Thyroid gland (tissue), 4 donors: ENCODE data around the gene MCM5. TPM values are rescaled to one million over a fixed set of nuclear protein-coding genes. Genes with fewer than 3 reads are reported as not detected.

Experiments
- DNase-seq, 2 donors: peaks; one replicate each; pipeline ENCODE4 v3.0.0-alpha.2; 2019
- H3K27ac ChIP-seq, 3 donors: fragments of 200-600 bp; sonication (generic); 1 replicate in 2 of 3; 2 replicates in 1 of 3; pipeline ENCODE4 v1.5.1; 2016 to 2019; ENCODE audit warnings: mild to moderate bottlenecking in 1 of 3, moderate library complexity in 1 of 3
- H3K27me3 ChIP-seq: fragments of 200-600 bp; sonication (generic); one replicate; pipeline ENCODE4 v1.5.1; 2019
- H3K36me3 ChIP-seq, 2 donors: fragments of 200-600 bp; sonication (generic); one replicate each; pipeline ENCODE4 v1.5.1; 2016 to 2019
- H3K4me1 ChIP-seq, 2 donors: fragments of 200-600 bp; sonication (generic); one replicate each; pipeline ENCODE4 v1.5.1; 2017 to 2019
- H3K4me3 ChIP-seq, 3 donors: fragments of 200-600 bp; sonication (generic); replicated peaks in 1 of 3; 1 replicate in 2 of 3; 2 replicates in 1 of 3; pipeline ENCODE4 v1.5.1; 2016; ENCODE audit warnings: mild to moderate bottlenecking in 1 of 3
- H3K9me3 ChIP-seq: fragments of 200-600 bp; sonication (generic); one replicate; pipeline ENCODE4 v1.5.1; 2017
- POLR2A ChIP-seq, 2 donors: fragments of 450-650 bp; IDR thresholded peaks; one replicate each; pipeline ENCODE4 v1.6.1; 2017; ENCODE audit warnings: antibody characterized with exemption in 2 of 2, mild to moderate bottlenecking in 2 of 2, moderate library complexity in 1 of 2
- WGBS, 2 donors: methylation state at CpG; one replicate each; pipeline ENCODE4 v1.1.5; 2017; 5-methylcytosine and 5-hydroxymethylcytosine counted together
- intact Hi-C: fragments of 100-400 bp; cut with DNase I; formaldehyde crosslinking; loops from one replicate; pipeline ENCODE4 v1.15.1; 2023
- total RNA-seq, 4 donors: library from RNA; depleted of rRNA; stranded (reverse); fragments of >200 nt; gene quantifications; one replicate each; pipeline ENCODE4 v1.2.3, GENCODE V29; 2016
- TF ChIP-seq, protein P1 (sequence below), 6 experiments: fragments of 200-600 bp in 3 of 6; fragments of 450-650 bp in 3 of 6; sonication (generic) in 3 of 6; IDR thresholded peaks; one replicate each; pipeline ENCODE4 v1.5.1; 2016 to 2019; ENCODE audit warnings: antibody characterized with exemption in 6 of 6, mild to moderate bottlenecking in 2 of 6, inconsistent platforms in 1 of 6, moderate library complexity in 1 of 6

Gene MCM5
- total RNA-seq, 4 donors from 2014 or later = 16.7 to 34.7 (median 25.1) TPM

DNA sequence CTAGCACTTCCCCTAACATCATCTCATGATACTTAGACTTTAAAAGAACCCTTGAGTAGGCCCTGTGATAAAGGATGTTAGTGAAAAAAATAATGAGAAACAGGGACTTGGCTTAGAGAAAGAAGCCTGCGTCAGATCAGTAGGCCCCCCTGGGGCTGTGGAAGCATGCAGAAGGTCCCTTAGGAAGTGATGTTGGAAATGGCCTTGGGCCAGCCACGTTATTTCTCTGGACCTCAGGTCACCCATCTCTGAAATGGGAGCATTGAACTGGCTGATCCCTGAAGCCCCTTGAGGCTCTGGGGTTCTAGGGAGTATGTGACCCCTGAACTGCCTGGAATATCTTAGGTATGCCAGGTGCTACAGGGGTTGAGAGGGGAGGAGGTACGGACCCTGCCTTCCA lies 40.2 kb downstream of the MCM5 start:
- Histone ChIP-seq H3K4me1 (no peaks in the 10 kb centered on the region), H3K4me3 (no peak overlapping the region), H3K36me3 (no peaks in the 10 kb centered on the region), H3K9me3 (no peaks in the 10 kb centered on the region), H3K27me3 (no peaks in the 10 kb centered on the region), H3K27ac (no peak overlapping the region)
- 77 to 82% methylated on average over 3 of the region's 3 CpGs for WGBS, 2 donors
- TF ChIP-seq POLR2A (IDR thresholded peaks at IDR 0.05) = no peak
- TF ChIP-seq, protein P1, sequence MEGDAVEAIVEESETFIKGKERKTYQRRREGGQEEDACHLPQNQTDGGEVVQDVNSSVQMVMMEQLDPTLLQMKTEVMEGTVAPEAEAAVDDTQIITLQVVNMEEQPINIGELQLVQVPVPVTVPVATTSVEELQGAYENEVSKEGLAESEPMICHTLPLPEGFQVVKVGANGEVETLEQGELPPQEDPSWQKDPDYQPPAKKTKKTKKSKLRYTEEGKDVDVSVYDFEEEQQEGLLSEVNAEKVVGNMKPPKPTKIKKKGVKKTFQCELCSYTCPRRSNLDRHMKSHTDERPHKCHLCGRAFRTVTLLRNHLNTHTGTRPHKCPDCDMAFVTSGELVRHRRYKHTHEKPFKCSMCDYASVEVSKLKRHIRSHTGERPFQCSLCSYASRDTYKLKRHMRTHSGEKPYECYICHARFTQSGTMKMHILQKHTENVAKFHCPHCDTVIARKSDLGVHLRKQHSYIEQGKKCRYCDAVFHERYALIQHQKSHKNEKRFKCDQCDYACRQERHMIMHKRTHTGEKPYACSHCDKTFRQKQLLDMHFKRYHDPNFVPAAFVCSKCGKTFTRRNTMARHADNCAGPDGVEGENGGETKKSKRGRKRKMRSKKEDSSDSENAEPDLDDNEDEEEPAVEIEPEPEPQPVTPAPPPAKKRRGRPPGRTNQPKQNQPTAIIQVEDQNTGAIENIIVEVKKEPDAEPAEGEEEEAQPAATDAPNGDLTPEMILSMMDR (IDR thresholded peaks at IDR 0.05) = no peak
- no peak for DNase-seq
- intact Hi-C loops = loop anchor here (5.0 kb wide), 1 partner anchor 52 kb away; no protein-coding TSS in a partner anchor

DNA sequence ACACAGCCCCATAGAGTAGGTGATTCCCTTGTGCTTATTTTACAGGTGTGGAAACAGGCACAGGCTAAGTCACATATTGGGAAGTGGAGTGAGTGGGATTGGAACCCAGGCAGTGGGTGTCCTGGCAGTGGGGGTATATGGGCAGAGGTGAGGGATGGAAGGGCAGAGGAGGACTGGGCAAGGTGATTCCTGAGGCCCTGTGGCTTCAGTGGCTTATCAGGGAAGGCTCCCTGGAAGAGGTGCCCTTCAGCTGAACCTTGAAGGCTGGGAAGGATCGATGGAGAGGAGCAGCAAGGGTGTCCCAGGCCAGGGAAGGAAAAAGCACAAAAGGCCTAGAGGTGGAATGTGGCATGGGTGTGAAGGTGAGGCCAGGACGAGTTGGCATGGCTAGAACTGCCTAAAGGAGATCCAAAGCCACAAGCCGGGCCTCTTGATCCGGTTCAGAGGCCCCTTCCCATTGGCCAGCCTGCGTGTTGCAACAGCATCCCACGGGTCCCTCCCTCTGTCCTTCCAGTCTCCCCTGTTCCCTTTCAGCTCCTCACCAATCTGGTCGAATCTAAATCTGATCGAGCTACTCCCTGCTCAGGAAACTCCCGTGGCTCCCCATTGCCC lies 41.7 kb downstream of the MCM5 start:
- 81 to 85% methylated on average over 8 to 9 of the region's 9 CpGs for WGBS, 2 donors

DNA sequence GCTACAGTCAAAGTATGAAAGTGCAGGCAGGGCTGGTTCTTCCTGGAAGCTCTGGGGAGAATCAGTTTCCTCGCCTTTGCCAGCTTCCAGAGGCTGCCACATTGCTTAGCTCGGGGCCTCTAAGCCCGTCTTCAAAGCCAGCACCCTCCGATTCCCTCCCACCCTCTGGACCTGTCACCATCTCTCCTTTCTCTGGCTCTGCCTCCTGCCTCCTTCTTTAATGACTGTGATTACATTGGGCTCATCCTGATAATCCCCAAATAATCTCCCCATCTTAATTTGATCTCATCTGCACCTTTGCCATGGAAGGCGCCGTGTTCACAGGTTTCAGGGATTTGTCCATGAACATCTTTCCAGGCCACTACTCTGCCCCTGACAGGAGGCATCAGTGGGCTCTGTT lies 42.5 kb downstream of the MCM5 start:
- no peaks in the 10 kb centered on the region for H3K27me3 ChIP-seq
- WGBS, 2 donors = 86 to 93% methylated on average over 6 of the region's 6 CpGs
- no peak overlapping the region for H3K4me3 ChIP-seq
- no peaks in the 10 kb centered on the region for H3K36me3 ChIP-seq
- no peaks in the 10 kb centered on the region for H3K4me1 ChIP-seq
- no peak overlapping the region for H3K27ac ChIP-seq
- DNase-seq = no peak
- TF ChIP-seq POLR2A (IDR thresholded peaks at IDR 0.05) = no peak
- TF ChIP-seq, protein P1 (IDR thresholded peaks at IDR 0.05) = no peak
- intact Hi-C loops = loop anchor here (5.0 kb wide), 1 partner anchor 50 kb away; no protein-coding TSS in a partner anchor
- H3K9me3 ChIP-seq = no peaks in the 10 kb centered on the region

More for the DNA sequence above, 41.7 kb downstream of the MCM5 start:
- intact Hi-C loops = loop anchor here (5.0 kb wide), 1 partner anchor 51 kb away; no protein-coding TSS in a partner anchor
- Histone ChIP-seq H3K27me3 (no peaks in the 10 kb centered on the region), H3K36me3 (no peaks in the 10 kb centered on the region), H3K4me1 (no peaks in the 10 kb centered on the region), H3K27ac (no peak overlapping the region), H3K4me3 (no peak overlapping the region), H3K9me3 (no peaks in the 10 kb centered on the region)
- no peak for TF ChIP-seq POLR2A (IDR thresholded peaks at IDR 0.05)
- TF ChIP-seq, protein P1 (IDR thresholded peaks at IDR 0.05) = no peak
- DNase-seq = no peak

DNA sequence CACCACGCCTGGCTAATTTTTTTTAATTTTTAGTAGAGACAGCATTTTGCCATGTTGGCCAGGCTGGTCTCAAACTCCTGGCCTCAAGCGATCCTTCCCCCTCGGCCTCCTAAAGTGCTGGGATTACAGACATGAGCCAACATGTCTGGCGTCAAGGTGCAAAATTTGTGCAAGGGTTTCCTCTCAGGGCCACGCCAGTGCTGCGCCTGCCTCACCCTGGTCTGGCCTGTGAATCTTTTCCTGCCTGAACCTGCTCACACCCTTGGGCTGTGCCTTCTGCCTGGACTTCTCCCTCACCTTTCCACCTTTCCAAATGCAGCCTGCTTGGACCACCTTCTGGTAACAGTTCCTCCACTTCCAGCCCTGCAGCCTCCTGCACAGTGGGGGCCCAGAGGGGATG lies 43.4 kb downstream of the MCM5 start:
- 82 to 88% methylated on average over 6 of the region's 6 CpGs for WGBS, 2 donors
- H3K27ac ChIP-seq = no peak overlapping the region

More for the DNA sequence above, 43.4 kb downstream of the MCM5 start:
- no peak overlapping the region for H3K4me3 ChIP-seq
- H3K4me1 ChIP-seq = no peaks in the 10 kb centered on the region
- H3K27me3 ChIP-seq = no peaks in the 10 kb centered on the region
- DNase-seq = no peak
- no peaks in the 10 kb centered on the region for H3K9me3 ChIP-seq
- no peak for TF ChIP-seq POLR2A (IDR thresholded peaks at IDR 0.05)
- TF ChIP-seq, protein P1 (IDR thresholded peaks at IDR 0.05) = no peak
- intact Hi-C loops = loop anchor here (5.0 kb wide), 1 partner anchor 49 kb away; no protein-coding TSS in a partner anchor
- H3K36me3 ChIP-seq = no peaks in the 10 kb centered on the region
